Glutamatergic neuron (in vitro differentiated cells): ENCODE measurements around the gene KIF17. TPM values are rescaled to one million over a fixed set of nuclear protein-coding genes. Genes with fewer than 3 reads are reported as not detected.

ENCODE experiments used
- DNase-seq: peaks from one replicate; pipeline ENCODE4 v3.0.0; 2022
- H3K27ac Mint-ChIP-seq: one replicate; pipeline ENCODE4 v1.8.0; 2020; ENCODE audit warnings: mild to moderate bottlenecking, mixed read lengths, inconsistent platforms; ENCODE audit not compliant: unreplicated experiment
- H3K27me3 Mint-ChIP-seq: one replicate; pipeline ENCODE4 v1.8.0; 2020; ENCODE audit warnings: mild to moderate bottlenecking, moderate library complexity, mixed read lengths, inconsistent platforms; ENCODE audit not compliant: unreplicated experiment
- H3K36me3 Mint-ChIP-seq: one replicate; pipeline ENCODE4 v1.8.0; 2020; ENCODE audit warnings: mild to moderate bottlenecking, mixed read lengths, inconsistent platforms; ENCODE audit not compliant: unreplicated experiment
- H3K4me1 Mint-ChIP-seq: one replicate; pipeline ENCODE4 v1.8.0; 2020; ENCODE audit warnings: mild to moderate bottlenecking, low read depth, mixed read lengths, inconsistent platforms; ENCODE audit not compliant: unreplicated experiment
- H3K4me3 Mint-ChIP-seq: one replicate; pipeline ENCODE4 v1.8.0; 2020; ENCODE audit warnings: mild to moderate bottlenecking, mixed read lengths, inconsistent platforms; ENCODE audit not compliant: unreplicated experiment
- H3K9me3 Mint-ChIP-seq: one replicate; pipeline ENCODE4 v1.8.0; 2020; ENCODE audit warnings: mild to moderate bottlenecking, moderate library complexity, mixed read lengths, inconsistent platforms; ENCODE audit not compliant: unreplicated experiment
- long read RNA-seq: library from polyadenylated mRNA; unstranded; transcript quantifications from one replicate; pipeline ENCODE4 v2.0.0, GENCODE V29; 2020; ENCODE audit not compliant: unreplicated experiment
- total RNA-seq: library from RNA; stranded (reverse); fragmentation: NEBNext Ultra II Directional; extraction: Animal tissue kit (Norgen Biotek cat#: 25700); gene quantifications from one replicate; pipeline ENCODE4 v1.2.1, GENCODE V29; 2021; ENCODE audit not compliant: unreplicated experiment
- TF ChIP-seq, protein P1 (sequence below): fragments of 200-600 bp; sonication (generic); IDR thresholded peaks from one replicate; pipeline ENCODE4 v1.5.0; 2021; ENCODE audit not compliant: partially characterized antibody, unreplicated experiment

KIF17 gene
- total RNA-seq: 1.6 TPM
- long read RNA-seq, partial matches to known transcripts: 0 of 1 reads
- long read RNA-seq, other reads (novel, unspliced or antisense): 0 of 1 reads

DNA sequence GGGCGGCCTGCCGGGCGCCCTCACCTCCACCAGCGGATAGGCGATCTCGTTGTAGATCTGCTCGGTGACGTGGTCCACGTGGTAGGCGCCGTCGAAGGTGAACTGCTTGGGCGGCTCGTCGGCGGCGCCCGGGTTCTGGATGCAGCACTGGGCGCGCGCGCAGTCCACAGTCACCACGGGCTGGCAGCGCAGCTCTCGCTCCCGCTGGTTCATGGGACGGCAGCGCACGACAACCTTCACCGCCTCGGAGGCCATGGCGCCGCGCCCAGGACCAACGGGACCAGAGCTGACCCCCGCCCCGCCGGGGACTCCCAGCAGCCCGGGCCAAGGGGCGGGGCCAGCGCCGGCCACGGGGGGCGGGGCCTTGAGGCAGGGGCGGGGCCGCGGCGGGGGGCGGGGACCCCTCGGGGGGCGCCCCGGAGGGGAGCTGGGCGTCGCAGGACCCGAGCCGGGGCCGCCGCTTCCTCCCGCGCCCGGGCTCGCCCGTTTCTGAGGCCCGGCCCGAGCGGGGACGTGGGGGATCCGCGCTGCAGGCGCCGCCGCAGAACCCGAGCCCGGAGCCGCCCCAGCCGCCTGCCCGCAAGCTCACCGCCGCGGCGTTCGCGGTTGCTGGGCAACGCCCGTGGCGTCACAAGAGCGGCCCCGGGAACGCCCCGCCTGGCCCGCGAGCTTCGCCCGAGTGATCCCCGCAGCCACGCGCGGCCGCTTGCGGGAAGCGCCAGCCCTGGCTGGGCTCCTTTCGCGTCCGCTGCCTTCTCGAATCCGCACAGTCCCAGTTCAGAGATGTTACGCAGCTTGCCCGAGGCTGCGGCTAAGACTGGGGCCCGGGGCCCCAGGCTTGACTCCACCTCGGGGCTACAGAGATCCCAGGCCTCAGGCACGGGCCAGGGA lies at the start of gene KIF17:
Gene KIF17 (minus strand): TSS at position 556 of the 891 bp plus-strand sequence. CDS start 301 bp downstream, at position 255.
- no peaks in the 10 kb centered on the region for H3K36me3 Mint-ChIP-seq
- peak; percentile 80 for DNase-seq
- H3K9me3 Mint-ChIP-seq: peaks cover 6% of the 10 kb centered on the region
- peaks cover 19% of the 10 kb centered on the region for H3K27me3 Mint-ChIP-seq
- H3K27ac Mint-ChIP-seq: no peak within 1 kb of the TSS
- peak within 1 kb of the TSS; percentile 74 for H3K4me3 Mint-ChIP-seq
- TF ChIP-seq, protein P1, sequence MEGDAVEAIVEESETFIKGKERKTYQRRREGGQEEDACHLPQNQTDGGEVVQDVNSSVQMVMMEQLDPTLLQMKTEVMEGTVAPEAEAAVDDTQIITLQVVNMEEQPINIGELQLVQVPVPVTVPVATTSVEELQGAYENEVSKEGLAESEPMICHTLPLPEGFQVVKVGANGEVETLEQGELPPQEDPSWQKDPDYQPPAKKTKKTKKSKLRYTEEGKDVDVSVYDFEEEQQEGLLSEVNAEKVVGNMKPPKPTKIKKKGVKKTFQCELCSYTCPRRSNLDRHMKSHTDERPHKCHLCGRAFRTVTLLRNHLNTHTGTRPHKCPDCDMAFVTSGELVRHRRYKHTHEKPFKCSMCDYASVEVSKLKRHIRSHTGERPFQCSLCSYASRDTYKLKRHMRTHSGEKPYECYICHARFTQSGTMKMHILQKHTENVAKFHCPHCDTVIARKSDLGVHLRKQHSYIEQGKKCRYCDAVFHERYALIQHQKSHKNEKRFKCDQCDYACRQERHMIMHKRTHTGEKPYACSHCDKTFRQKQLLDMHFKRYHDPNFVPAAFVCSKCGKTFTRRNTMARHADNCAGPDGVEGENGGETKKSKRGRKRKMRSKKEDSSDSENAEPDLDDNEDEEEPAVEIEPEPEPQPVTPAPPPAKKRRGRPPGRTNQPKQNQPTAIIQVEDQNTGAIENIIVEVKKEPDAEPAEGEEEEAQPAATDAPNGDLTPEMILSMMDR: no peak
- peaks cover 2% of the 10 kb centered on the region for H3K4me1 Mint-ChIP-seq

DNA sequence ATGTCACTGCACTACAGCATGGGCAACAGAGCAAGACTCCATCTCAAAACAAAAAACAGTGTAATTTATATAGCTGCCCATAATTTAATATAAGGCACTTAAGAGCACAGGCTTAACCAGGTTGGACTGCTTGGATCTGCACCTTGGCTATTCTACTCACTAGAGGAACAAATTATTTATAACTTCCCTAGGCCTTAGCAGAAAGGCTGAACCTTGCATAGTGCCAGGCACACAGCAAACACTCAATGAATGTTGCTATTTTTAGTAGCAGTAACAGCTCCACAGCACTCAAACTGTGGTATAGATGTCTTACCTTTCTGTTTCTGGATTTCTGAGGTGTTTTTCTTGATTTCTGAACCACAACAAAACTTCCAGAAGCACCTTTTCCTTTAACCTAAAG lies 49.5 kb upstream of the KIF17 start:
- DNase-seq: no peak
- no peaks in the 10 kb centered on the region for H3K9me3 Mint-ChIP-seq
- H3K27me3 Mint-ChIP-seq: no peaks in the 10 kb centered on the region
- no peak overlapping the region for H3K4me3 Mint-ChIP-seq
- no peak overlapping the region for H3K27ac Mint-ChIP-seq
- TF ChIP-seq, protein P1: no peak
- no peaks in the 10 kb centered on the region for H3K36me3 Mint-ChIP-seq
- H3K4me1 Mint-ChIP-seq: no peaks in the 10 kb centered on the region

DNA sequence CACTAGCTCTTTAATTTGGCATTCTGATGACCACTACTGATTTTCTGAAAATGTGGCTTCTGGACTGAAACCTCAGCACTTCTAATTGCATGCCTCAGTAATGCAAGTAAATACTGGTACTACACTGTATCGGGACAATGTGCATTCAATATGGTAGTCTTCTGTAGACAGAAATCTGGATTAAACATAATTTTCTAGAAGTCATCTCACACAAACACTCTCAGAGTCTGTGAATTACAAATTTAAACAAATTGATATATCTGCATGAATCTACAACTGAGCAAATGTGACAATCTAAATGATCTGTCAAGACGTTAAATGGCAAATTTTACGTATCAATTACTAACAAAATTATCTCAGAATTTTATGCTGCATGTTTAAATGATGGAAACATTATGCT lies 45.6 kb upstream of the KIF17 start:
- TF ChIP-seq, protein P1: no peak
- Mint-ChIP-seq H3K4me1 (no peaks in the 10 kb centered on the region), H3K4me3 (no peak overlapping the region), H3K9me3 (peaks cover 3% of the 10 kb centered on the region), H3K36me3 (no peaks in the 10 kb centered on the region), H3K27me3 (no peaks in the 10 kb centered on the region), H3K27ac (no peak overlapping the region)
- no peak for DNase-seq

DNA sequence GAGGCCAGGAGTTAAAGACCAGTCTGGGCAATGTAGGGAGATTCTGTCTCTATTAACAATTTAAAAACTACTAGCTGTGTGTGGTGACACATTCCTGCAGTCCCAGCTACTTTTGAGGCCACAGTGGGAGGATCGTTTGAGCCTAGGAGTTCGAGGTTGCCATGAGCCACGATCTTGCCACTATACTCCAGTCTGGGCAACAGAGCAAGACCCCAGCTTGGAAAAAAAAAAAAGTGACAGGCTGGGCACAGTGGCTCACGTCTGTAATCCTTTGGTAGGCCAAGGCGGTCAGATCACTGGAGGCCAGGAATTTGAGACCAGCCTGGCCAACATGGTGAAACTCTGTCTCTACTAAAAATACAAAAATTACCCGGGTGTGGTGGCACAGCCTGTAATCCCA lies 42.5 kb upstream of the KIF17 start:
- no peaks in the 10 kb centered on the region for H3K36me3 Mint-ChIP-seq
- no peak overlapping the region for H3K27ac Mint-ChIP-seq

DNA sequence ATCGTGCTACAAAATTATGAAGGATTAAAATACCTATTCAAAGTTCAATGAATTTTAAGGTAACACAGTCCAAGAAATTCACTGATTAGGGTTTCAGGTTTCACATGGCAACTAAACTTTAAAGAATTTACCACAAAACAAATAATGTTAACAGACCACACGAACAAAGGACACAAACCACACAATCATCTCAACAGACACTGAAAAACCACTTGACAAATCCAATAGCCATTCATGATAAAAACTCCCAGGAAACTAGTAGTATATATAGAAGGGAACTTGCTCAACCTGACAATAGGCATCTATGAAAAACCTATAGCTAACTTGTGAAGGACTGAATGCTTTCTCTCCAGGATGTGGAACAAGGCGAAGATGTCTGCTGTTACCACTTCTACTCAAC lies 35.8 kb upstream of the KIF17 start:
- DNase-seq: no peak
- H3K9me3 Mint-ChIP-seq: peaks cover 1% of the 10 kb centered on the region
- no peak overlapping the region for H3K4me3 Mint-ChIP-seq
- no peak overlapping the region for H3K27ac Mint-ChIP-seq
- H3K27me3 Mint-ChIP-seq: no peaks in the 10 kb centered on the region
- TF ChIP-seq, protein P1: no peak
- H3K4me1 Mint-ChIP-seq: no peaks in the 10 kb centered on the region
- H3K36me3 Mint-ChIP-seq: no peaks in the 10 kb centered on the region

More for the DNA sequence above, 42.5 kb upstream of the KIF17 start:
- Mint-ChIP-seq H3K4me3 (no peak overlapping the region), H3K4me1 (no peaks in the 10 kb centered on the region), H3K27me3 (no peaks in the 10 kb centered on the region), H3K9me3 (peaks cover 3% of the 10 kb centered on the region)
- no peak for DNase-seq
- TF ChIP-seq, protein P1: no peak
